Epithelial cell of proximal tubule (primary cell): ENCODE results near the gene MINK1. TPM values are rescaled to one million over a fixed set of nuclear protein-coding genes. Genes with fewer than 3 reads are reported as not detected.
"Not testable (repeated sequence)": the region's sequence is repeated elsewhere in the genome, so short reads cannot be mapped to it uniquely, and the experiment has no call there.

Experiments
- DNase-seq: peaks from one replicate; pipeline ENCODE4 v3.0.0-alpha.2; 2011; ENCODE audit warnings: low read depth
- H3K4me3 ChIP-seq: 2 replicates; pipeline ENCODE4 v1.5.1; 2011; ENCODE audit warnings: low read depth, mild to moderate bottlenecking, low read length
- total RNA-seq: library from RNA; depleted of rRNA; stranded (reverse); fragments of >200 nt; gene quantifications from 2 replicates; pipeline ENCODE4 v1.2.3, GENCODE V29; 2015
- TF ChIP-seq, protein P1 (sequence below): conservative IDR thresholded peaks from 2 replicates; pipeline ENCODE4 v1.5.1; 2012; ENCODE audit warnings: low read depth, mild to moderate bottlenecking, low read length

The MINK1 gene
- total RNA-seq, 1 donor from 2014 or later = 39.9 TPM

DNA sequence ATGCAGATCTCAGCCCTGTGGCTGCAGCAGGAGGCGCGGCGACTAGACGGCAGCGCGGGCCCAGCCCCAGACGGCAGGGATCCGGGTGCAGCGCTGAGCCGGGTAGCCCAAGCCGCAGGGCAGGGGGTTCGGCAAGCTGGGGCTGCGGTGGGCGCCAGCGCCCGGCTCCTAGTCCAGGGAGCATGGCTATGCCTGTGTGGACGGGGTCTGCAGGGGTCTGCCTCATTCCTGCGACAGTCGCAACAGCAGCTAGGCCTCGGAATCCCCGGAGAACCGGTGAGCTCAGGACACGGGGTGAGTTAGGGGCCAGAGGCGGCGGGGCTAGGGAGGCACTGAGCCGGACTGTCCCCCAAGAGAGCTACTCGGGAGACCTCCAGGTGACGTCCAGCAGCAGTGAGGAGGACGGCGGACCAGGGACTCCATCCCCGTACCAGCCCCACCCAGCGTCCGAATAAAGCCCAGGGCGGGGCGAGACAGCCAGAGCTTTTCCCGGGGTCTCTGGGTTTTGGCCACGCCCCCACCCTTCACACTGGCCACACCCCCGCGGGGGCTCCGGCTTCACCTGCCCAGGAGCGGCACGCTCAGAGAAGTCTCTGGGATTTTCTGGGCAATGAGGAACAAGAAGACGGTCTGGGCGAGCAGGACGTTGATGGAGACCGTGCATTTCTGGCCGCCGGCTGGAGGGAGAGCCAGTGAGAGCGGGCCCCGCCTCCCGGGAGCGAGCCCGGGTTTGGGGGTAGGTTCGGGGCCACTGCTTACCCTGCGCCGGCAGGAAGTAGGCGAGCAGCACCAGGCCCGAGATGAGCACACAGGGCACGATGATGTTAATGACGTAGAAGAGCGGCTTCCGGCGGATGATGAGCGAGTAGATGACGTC is 67.3 kb downstream of the MINK1 start:
- no peak for DNase-seq
- H3K4me3 ChIP-seq = no peak overlapping the region
- TF ChIP-seq, protein P1, sequence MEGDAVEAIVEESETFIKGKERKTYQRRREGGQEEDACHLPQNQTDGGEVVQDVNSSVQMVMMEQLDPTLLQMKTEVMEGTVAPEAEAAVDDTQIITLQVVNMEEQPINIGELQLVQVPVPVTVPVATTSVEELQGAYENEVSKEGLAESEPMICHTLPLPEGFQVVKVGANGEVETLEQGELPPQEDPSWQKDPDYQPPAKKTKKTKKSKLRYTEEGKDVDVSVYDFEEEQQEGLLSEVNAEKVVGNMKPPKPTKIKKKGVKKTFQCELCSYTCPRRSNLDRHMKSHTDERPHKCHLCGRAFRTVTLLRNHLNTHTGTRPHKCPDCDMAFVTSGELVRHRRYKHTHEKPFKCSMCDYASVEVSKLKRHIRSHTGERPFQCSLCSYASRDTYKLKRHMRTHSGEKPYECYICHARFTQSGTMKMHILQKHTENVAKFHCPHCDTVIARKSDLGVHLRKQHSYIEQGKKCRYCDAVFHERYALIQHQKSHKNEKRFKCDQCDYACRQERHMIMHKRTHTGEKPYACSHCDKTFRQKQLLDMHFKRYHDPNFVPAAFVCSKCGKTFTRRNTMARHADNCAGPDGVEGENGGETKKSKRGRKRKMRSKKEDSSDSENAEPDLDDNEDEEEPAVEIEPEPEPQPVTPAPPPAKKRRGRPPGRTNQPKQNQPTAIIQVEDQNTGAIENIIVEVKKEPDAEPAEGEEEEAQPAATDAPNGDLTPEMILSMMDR = no peak

DNA sequence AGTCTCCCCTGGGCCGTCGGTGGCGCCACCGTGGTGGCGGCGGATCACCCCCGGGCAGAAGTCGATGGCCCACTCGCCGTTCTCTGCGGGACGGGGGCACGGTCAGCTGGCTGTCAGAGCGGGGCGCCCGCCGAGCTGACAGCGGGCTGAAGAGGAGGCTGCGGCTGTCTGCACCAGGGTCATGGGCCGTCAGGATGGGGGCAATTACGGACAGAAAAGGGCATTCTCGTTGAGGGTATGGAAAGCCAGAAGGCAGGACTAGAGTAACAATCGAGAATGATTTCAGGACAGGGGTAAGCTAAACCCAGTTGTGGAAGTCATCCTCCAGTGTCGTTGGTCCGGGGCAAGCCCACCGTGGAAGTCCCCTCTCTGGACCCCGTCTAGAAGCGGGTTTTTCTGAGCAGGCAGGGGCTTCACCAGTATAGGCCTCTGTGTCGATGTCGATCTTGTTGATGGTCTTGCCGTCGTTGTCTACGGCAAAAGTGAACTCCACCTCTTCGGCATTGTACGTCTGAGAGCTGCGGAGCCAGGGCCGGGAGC is 68.0 kb downstream of the MINK1 start:
- no peak for DNase-seq
- TF ChIP-seq, protein P1 = no peak
- H3K4me3 ChIP-seq = no peak overlapping the region

- TF ChIP-seq, protein P1 = no peak
- DNase-seq = no peak
- no peak overlapping the region for H3K4me3 ChIP-seq
These were observed 68.7 kb downstream of the MINK1 start for GRCh38 chr17:4901648-4902344.

DNA sequence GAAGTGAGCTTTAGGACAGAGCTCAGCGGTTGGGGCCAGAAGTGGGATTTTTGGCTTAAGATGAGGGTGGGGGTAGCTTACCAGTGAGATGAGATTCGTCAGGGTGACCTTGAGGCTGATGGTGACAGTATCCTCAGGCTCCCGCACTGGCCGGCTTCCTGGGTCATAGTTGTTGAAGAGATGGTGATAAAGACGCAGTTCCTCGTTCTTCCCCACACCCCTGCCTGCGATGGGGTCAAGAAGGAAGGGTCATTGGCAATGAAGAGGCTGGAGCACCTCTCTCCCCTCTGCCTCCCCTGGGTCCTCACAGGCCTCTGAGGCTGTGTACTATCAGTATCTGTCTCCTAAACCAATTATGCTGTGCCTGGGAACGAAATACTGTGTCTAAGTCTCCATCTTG is 69.4 kb downstream of the MINK1 start:
- TF ChIP-seq, protein P1 = no peak
- no peak for DNase-seq

DNA sequence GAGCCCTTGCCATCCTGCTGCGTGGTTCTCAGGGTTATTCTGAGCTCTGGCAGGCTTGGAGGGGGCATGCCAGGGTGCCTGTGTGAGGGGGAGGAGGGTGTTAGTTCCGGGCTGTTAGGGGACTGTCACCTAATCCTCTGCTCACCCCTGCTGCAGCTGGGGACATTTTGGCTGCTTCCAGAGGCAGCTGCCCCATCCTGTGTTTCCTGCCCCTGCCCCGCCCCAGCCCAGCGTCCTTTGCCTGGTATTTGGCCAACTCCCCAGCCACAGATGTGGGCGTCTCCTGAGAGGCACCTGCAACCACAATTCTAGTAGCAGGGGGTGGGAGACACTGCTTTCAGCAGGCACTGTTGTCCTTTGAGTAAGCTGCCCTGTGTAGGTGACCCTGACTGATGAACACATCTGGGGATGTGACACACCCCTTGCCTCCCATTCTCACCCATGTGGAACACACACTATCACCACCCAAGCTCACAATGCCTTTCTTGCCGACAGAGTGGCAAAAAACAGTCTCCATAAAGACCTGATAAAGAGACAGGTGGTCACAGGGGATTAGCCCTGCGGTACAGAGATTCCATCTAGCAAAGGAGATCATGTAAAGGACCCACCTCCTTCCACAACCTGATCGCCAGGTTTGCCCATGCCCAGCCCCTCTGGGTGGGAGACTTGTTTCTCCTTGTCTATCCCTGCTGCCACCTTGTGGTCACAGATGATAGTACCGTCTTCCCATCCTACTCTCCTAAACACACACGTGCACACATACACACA is 70.1 kb downstream of the MINK1 start, which contains the start of gene CHRNE:
CHRNE (minus strand) TSS at position 48 of the 768 bp plus-strand sequence; CDS start at position 13, 35 bp downstream.
- TF ChIP-seq, protein P1 = peak; percentile 78
- H3K4me3 ChIP-seq = no peak within 1 kb of the TSS
- DNase-seq = no peak

More for the DNA sequence above, 69.4 kb downstream of the MINK1 start:
- H3K4me3 ChIP-seq = no peak overlapping the region

GRCh38 chr17:4906642-4907041 is 73.5 kb downstream of the MINK1 start:
- not testable (repeated sequence) for DNase-seq

More at GRCh38 chr17:4906642-4907041, 73.5 kb downstream of the MINK1 start:
- not testable (repeated sequence) for H3K4me3 ChIP-seq
